HG03457 (cell line): ENCODE measurements around the gene PSD2.

Source experiments
- ATAC-seq: cut with Tn5 transposase; IDR thresholded peaks from one replicate; pipeline ENCODE4 v1.9.1; 2021; ENCODE audit warnings: moderate number of reproducible peaks; ENCODE audit not compliant: unreplicated experiment

Gene PSD2

DNA sequence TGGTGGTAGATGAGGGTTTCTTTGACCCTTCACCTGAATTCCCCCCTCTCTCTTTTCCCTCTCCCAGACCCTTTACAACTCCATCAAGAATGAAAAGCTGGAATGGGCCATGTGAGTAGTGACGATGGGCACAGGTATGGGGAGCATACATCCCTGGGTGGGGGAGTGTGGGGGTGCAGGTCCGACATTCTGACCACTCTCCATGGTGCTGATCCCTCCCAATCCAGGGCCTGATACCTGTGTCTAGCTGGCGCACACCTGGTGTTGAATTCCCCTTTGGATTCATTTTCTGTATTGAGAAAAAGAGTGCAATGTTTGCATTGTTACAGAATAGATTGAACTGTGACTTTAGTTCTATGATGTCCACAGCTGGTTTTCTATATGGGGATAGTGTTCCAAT is 40.0 kb downstream of the PSD2 start:
- no peak for ATAC-seq

GRCh38 chr5:139836469-139837208 is 41.0 kb downstream of the PSD2 start:
- ATAC-seq, result no peak

- no peak for ATAC-seq
Observed at GRCh38 chr5:139837711-139838380, 42.2 kb downstream of the PSD2 start.

DNA sequence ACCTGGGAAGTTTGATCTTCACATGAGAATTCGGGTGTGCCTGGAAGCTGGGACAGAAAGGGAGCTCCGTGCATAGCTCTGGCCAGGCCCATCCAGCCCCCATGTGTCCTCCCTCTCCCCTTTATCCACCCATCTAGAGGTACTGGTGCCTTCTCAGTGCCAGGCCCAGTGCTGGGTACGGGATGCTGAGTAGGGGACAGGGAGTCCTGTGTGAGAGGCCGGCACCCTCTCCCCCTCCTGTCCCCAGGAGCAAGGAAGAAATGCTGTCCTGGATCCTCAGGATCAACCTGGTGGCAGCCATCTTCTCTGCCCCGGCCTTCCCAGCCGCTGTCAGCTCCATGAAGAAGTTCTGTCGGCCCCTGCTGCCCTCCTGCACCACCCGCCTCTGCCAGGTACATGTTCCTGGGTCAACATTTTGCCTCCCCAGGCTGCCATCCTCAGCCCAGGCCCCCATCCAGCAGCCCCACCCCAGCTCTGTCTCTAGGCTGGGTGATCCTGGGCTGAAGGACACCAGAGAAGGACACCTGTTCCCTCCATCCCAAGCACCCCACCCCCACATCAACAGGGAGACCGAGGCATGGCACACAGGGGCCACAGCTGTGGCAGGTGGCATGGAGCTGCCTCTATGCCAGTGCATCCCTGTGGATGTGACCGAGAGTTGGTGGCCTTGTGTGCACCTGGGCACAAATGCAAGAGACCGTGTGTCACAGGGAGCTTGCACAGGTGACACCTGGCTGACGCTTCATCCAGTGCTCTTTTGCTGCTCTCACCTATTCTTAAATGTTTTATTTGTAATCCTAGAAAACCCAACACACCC is 43.0 kb downstream of the PSD2 start:
- no peak for ATAC-seq

GRCh38 chr5:139839232-139839815 is 43.7 kb downstream of the PSD2 start:
- ATAC-seq, result no peak

DNA sequence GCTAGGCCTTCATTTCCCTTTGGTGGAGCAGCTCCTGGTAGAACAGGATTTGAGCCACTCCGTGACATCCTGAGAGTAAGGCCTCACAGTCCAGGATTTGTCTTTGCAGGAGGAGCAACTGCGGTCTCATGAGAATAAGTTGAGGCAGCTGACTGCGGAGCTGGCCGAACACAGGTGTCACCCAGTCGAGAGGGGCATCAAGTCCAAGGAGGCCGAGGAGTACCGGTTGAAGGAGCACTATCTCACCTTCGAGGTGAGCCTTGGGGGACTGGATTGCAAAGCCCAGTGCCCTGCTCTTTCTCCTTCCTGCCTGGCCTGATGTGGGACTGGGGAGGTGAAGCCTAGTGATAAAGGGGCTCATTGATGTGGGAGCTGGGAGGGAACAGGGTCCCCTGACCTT is 44.3 kb downstream of the PSD2 start:
- ATAC-seq, result no peak

- no peak for ATAC-seq
Observed at GRCh38 chr5:139841549-139841948, 45.9 kb downstream of the PSD2 start.

DNA sequence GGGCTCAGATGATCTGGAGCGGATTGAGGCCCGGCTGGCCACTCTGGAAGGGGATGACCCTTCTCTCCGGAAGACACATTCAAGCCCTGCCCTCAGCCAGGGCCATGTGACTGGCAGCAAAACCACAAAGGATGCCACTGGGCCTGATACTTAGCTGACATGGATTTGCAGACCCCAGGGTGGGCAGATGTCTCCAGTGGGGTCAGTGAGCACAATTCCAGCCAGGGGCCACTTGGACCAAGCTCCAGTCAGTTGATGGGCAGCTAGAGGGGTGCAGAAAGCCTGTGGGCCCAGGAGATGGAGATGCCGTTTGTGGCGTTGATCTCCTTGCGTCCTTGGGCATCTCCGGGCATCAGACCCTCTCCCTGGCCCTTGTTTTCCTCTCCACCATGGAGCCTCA is 46.7 kb downstream of the PSD2 start:
- no peak for ATAC-seq

- no peak for ATAC-seq
Observed at GRCh38 chr5:139843991-139844390, 48.4 kb downstream of the PSD2 start.

GRCh38 chr5:139844472-139845145 is 49.0 kb downstream of the PSD2 start:
- no peak for ATAC-seq

- ATAC-seq, result no peak
Observed at GRCh38 chr5:139845846-139846681, 50.5 kb downstream of the PSD2 start.

DNA sequence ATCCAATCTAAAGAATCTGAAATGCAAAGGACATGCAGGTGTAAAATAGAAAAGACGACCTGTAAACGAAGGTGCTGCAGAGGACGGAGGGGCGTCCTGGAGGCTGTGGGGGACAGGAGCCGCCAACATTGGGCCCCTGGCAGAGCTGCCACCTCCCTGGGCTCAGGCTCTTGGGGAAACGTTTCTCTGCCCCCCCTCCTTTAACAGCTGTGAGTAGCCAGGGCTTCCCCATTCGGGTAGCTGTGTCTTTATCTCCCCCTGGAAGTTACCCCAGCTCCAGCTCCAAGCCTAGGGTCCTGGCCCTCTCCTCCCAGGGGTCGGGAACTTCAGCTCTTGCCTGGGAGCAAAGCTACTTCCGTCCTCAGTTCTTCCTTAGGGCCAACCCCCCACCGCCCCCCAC is 51.5 kb downstream of the PSD2 start:
- ATAC-seq, result no peak

GRCh38 chr5:139847790-139848507 is 52.3 kb downstream of the PSD2 start:
- ATAC-seq, result no peak

DNA sequence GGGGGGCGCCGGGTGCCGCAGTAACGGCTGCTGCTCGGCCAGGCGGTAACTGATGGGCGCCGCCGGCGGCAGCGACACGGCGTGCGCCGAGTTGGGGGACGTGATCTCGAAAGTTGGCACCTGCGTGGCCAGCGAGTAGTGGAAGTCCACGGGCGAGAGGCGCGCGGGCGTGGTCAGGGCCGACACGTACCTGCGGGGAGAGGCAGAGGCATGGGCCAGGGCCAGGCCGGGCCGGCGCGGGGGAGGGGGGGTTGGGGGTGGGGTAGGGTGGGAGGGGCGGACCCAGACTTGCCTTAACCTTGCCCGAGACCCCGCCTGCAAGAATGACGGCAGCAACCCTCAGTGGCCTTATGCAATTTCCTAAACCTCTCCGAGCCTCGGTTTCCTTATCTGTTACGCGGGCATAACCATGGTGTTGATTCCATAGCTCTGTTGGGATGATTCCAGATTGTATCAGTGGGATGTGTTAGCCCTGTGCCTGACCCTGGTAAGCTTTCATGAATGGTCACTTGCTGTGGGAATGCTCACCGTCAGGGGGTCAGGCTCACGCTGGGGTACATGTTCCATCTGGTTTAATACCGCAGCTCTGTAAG is 53.0 kb downstream of the PSD2 start:
- ATAC-seq, result no peak

- ATAC-seq, result no peak
Observed at GRCh38 chr5:139849501-139849900, 53.9 kb downstream of the PSD2 start.

DNA sequence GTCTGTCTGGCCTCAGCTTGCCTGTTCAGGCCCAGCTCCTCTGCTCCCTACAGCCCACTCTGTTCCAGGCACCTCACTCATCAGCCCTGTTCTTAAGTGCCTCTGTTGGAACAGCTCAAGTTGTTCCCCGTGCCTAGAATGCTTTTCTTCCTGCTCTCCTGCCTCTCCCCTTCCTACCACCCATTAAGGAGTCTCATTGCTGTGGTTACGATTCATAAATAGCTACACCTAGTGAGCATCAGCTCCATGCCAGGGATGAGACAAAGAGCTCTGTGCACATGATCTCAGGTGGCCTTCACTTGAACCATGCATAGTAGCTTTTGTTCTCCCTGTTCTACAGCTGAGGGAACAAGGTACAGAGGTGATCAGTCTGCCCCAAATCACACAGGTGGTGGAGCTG is 54.3 kb downstream of the PSD2 start:
- no peak for ATAC-seq

DNA sequence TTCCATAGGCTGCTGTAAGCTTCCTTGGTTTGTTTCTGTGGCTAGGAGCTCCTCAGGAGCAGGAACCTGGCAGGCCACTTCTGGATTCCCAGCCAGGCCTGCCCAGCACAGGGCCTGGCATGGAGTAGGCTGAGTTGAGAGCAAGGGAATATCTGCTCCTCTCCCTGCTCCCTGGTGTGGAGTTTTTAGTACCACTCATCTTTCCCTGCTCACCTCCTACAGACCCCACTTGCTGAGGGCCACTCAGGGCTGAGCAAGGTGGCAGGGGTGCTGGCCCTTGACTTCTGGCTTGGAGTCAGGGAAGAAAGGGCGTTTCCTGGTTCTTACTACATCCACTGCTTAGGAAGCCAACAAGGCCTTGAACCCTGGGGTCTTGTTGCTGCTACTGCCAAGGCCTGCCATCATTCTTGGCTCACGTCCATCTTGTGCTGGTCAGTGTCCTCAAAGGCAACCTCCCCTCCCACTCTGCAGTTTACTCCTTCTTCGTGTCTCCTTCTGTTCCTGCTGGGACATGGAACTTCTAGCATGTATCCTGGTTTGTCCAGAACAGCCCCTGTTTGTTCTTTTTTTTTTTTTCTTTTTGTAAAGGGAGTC is 54.9 kb downstream of the PSD2 start:
- no peak for ATAC-seq

DNA sequence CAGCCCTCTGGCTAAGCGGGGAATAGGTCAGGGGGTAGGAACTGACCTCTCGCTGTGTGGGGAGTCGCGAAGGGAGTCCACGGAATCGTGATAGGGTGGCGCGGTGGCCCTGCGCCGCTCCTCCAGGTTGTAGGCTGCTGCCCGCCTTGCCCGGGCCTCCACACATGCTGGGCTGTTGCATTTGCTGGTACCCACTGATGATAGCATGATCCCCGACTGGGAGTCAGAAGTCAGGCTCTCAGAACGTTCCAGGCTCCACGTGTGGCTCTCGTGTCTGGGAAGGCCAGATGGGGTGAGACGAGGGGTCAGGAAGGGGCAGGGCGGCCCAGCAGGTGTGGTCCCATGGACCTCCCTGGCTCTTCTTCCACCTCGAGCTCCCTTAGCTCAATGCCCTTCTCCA is 56.0 kb downstream of the PSD2 start:
- no peak for ATAC-seq

DNA sequence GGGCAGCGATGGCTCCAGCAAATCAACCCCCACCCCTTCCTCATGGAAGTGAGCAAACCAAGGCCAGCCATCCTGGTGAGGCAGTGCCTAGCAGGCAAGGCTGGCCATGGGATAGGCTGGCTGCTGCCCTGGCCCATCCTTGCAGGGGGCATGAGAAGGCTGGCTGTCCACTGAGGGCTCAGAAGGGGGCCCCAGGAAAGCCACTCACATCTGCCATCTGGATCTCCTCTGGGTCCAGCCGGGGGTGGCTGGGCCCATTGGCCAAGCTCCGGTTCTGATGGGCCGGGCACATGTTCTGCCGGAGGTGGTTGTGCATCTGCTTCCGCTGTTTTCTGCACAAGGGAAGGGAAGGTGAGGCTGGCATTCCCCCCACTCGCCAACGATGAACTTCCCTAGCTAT is 57.1 kb downstream of the PSD2 start:
- no peak for ATAC-seq
